HUES64 (cell line): ENCODE data around the gene FANCE.
"Not testable (repeated sequence)": the region's sequence is repeated elsewhere in the genome, so short reads cannot be mapped to it uniquely, and the experiment has no call there.

ENCODE experiments used
- H3K27ac ChIP-seq: 2 replicates; pipeline ENCODE4 v1.7.0; 2013; ENCODE audit warnings: low read depth, low read length, inconsistent platforms
- H3K27me3 ChIP-seq: 2 replicates; pipeline ENCODE4 v1.6.1; 2013; ENCODE audit warnings: mild to moderate bottlenecking, low read length; ENCODE audit not compliant: insufficient read depth
- H3K36me3 ChIP-seq: 2 replicates; pipeline ENCODE4 v1.6.1; 2013; ENCODE audit warnings: mild to moderate bottlenecking, low read length; ENCODE audit not compliant: insufficient read depth
- H3K4me1 ChIP-seq: 2 replicates; pipeline ENCODE4 v1.6.1; 2013; ENCODE audit warnings: mild to moderate bottlenecking, low read length, moderate library complexity; ENCODE audit not compliant: insufficient read depth
- H3K4me3 ChIP-seq: 2 replicates; pipeline ENCODE4 v1.5.1; 2013; ENCODE audit warnings: mild to moderate bottlenecking, low read length, moderate library complexity
- H3K9ac ChIP-seq: 2 replicates; pipeline ENCODE4 v1.6.1; 2013; ENCODE audit warnings: mild to moderate bottlenecking, low read depth, low read length
- H3K9me3 ChIP-seq: 2 replicates; pipeline ENCODE4 v1.6.1; 2013; ENCODE audit warnings: low read depth, low read length; ENCODE audit not compliant: insufficient read depth
- WGBS: fragments of 150-250, 120-280 bp; methylation state at CpG from one replicate; pipeline ENCODE4 v1.1.7; 2013; ENCODE audit warnings: missing lambda C conversion rate; 5-methylcytosine and 5-hydroxymethylcytosine counted together

The FANCE gene

DNA sequence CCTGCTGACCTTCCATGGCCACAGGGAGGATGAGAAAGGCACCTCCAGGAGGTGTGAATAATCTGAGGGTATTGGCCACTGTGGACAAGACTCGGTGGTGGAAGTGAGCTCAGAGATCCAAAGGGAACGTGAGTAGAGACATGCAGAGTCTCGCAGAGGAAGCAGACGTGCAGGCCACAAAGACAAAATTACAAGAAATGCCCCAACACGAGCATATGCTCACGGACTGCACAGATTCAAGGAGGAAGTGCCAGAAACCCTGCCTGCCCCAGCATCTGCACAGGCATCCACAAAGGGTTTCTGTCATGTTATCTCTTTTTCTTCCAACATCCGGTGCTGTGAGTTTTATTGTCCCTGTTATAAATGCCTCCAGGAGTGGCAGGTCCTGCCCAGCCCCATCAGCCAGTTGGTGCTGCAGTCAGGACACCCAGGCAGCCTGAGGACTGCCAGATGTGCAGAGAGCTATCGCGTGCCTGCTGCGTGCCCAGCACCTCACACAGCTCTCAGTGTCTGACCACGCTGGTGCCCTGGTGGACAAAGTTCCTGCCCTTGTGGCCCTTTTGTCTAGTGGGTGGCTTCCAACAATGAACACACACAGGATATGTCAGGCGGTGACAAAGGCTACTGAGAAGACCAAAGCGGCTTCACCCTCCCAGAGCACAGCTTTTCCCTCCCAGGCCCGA lies 34.0 kb upstream of the FANCE start:
- H3K27me3 ChIP-seq = no peaks in the 10 kb centered on the region
- H3K9ac ChIP-seq = no peak overlapping the region
- no peaks in the 10 kb centered on the region for H3K9me3 ChIP-seq
- H3K4me3 ChIP-seq = no peak overlapping the region
- no peak overlapping the region for H3K27ac ChIP-seq
- 96% methylated on average over 14 of the region's 14 CpGs for WGBS
- H3K36me3 ChIP-seq = peaks cover 9% of the 10 kb centered on the region; the same call in 1 of the 2 replicates
- peaks cover 6% of the 10 kb centered on the region for H3K4me1 ChIP-seq

- no peaks in the 10 kb centered on the region for H3K27me3 ChIP-seq
- H3K4me3 ChIP-seq = no peak overlapping the region
- peaks cover 6% of the 10 kb centered on the region for H3K4me1 ChIP-seq
- WGBS = 64% methylated on average over 5 of the region's 5 CpGs
- no peak overlapping the region for H3K27ac ChIP-seq
- H3K9me3 ChIP-seq = no peaks in the 10 kb centered on the region
- no peak overlapping the region for H3K9ac ChIP-seq
- peaks cover 15% of the 10 kb centered on the region; the same call in 1 of the 2 replicates for H3K36me3 ChIP-seq
Observed at GRCh38 chr6:35419417-35419816, 32.7 kb upstream of the FANCE start.

- Histone ChIP-seq H3K4me1 (peaks cover 6% of the 10 kb centered on the region), H3K27ac (no peak overlapping the region), H3K36me3 (peaks cover 19% of the 10 kb centered on the region; the same call in 1 of the 2 replicates), H3K9ac (no peak overlapping the region), H3K27me3 (no peaks in the 10 kb centered on the region), H3K4me3 (no peak overlapping the region), H3K9me3 (no peaks in the 10 kb centered on the region)
- 94% methylated on average over 14 of the region's 14 CpGs for WGBS
Observed at GRCh38 chr6:35419961-35420360, 32.2 kb upstream of the FANCE start.

GRCh38 chr6:35425284-35425683 lies 26.9 kb upstream of the FANCE start:
- peaks cover 19% of the 10 kb centered on the region; the same call in 1 of the 2 replicates for H3K36me3 ChIP-seq
- H3K4me1 ChIP-seq = peaks cover 5% of the 10 kb centered on the region; the same call in 1 of the 2 replicates
- H3K27me3 ChIP-seq = no peaks in the 10 kb centered on the region
- no peak overlapping the region for H3K4me3 ChIP-seq
- H3K27ac ChIP-seq = no peak overlapping the region
- no peak overlapping the region for H3K9ac ChIP-seq
- 83% methylated on average over 3 of the region's 3 CpGs for WGBS
- H3K9me3 ChIP-seq = peaks cover 14% of the 10 kb centered on the region; the same call in 1 of the 2 replicates

DNA sequence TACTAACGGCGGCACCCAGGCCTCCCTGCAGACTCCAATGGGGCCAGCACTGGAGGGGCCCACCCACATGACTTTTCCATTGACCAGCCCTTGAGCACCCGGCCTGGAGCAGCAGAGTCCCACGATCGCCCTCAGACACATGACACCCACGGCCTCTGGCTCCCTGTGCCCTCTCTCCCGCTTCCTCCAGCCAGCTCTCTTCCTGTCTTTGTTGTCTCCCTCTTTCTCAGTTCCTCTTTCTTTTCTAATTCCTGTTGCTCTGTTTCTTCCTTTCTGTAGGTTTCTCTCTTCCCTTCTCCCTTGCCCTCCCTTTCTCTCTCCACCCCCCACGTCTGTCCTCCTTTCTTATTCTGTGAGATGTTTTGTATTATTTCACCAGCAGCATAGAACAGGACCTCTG lies 26.1 kb upstream of the FANCE start:
- WGBS = 91% methylated on average over 7 of the region's 8 CpGs
- H3K9me3 ChIP-seq = peaks cover 15% of the 10 kb centered on the region; the same call in 1 of the 2 replicates
- H3K27me3 ChIP-seq = no peaks in the 10 kb centered on the region
- no peak overlapping the region for H3K27ac ChIP-seq
- H3K9ac ChIP-seq = no peak overlapping the region
- H3K4me1 ChIP-seq = peaks cover 5% of the 10 kb centered on the region; the same call in 1 of the 2 replicates
- no peak overlapping the region for H3K4me3 ChIP-seq
- peaks cover 19% of the 10 kb centered on the region; the same call in 1 of the 2 replicates for H3K36me3 ChIP-seq

GRCh38 chr6:35427435-35427834 lies 24.7 kb upstream of the FANCE start:
- Histone ChIP-seq H3K27me3 (no peaks in the 10 kb centered on the region), H3K4me1 (peaks cover 5% of the 10 kb centered on the region; the same call in 1 of the 2 replicates), H3K36me3 (peaks cover 10% of the 10 kb centered on the region; the same call in 1 of the 2 replicates), H3K9me3 (peaks cover 15% of the 10 kb centered on the region; the same call in 1 of the 2 replicates), H3K27ac (no peak overlapping the region), H3K4me3 (no peak overlapping the region), H3K9ac (no peak overlapping the region)
- 92% methylated on average over 5 of the region's 5 CpGs for WGBS

GRCh38 chr6:35427851-35428321 lies 24.3 kb upstream of the FANCE start:
- Histone ChIP-seq H3K27me3 (no peaks in the 10 kb centered on the region), H3K9me3 (peaks cover 15% of the 10 kb centered on the region; the same call in 1 of the 2 replicates), H3K9ac (no peak overlapping the region), H3K4me1 (peaks cover 5% of the 10 kb centered on the region; the same call in 1 of the 2 replicates), H3K27ac (no peak overlapping the region), H3K36me3 (peaks cover 10% of the 10 kb centered on the region; the same call in 1 of the 2 replicates), H3K4me3 (no peak overlapping the region)
- 86% methylated on average over 8 of the region's 9 CpGs for WGBS

DNA sequence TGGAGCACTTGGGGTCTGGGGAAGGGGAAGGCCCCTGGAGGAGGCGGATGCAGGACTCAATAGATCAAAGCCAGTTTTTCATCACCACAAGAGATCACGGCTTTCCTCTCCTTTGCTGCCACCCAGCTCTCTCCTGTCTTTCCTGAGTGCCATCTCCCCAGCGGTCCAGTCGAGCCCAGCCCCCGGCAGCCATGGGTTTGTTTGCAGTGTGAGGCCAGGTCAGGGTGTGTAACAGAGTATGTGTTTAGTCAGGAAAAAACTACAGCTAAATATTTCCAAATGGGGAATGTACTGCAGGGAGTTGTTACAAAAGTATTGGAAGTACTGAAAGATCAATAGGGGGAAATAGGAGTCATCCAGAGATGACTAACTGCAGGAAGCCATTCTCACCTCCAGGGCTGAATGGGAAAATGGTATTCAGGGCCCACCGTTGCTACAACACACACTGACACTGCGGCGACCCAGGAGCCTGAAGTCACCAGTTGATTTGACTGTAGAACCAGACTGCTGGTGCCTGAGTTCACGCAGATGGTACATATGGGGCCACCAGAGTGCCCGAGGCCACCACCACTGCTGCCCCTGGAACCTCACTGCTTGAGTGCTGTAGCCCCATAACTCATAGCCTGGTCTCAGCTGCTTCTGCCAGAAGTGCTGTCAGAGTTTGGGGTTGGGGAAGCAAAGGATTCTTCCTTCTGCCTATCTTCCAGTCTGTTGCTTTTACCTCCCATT lies 23.6 kb upstream of the FANCE start:
- Histone ChIP-seq H3K9ac (no peak overlapping the region), H3K4me3 (no peak overlapping the region), H3K36me3 (peaks cover 10% of the 10 kb centered on the region; the same call in 1 of the 2 replicates), H3K27me3 (no peaks in the 10 kb centered on the region), H3K27ac (no peak overlapping the region), H3K9me3 (peaks cover 15% of the 10 kb centered on the region; the same call in 1 of the 2 replicates), H3K4me1 (peaks cover 5% of the 10 kb centered on the region; the same call in 1 of the 2 replicates)
- WGBS = 87% methylated on average over 10 of the region's 10 CpGs

DNA sequence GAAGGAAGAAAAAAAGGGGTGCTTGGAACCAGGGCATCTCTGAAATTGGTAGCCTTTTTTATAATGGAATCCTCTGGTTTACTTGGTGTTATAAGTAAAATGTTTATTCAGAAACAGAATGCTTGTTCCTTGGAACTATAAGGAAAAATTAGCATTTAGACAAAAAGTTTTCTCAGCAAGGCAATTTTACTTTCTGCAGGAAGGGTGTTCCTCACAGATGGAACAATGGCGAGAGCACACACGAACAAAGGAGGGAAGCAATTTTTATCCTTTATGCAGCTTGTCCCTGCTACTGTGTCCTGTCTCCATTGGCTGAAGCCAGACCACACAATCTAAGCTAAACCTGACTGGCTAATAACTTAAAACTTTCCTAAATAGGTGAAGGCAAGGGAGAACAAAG lies 22.7 kb upstream of the FANCE start:
- H3K27me3 ChIP-seq = no peaks in the 10 kb centered on the region
- WGBS = 94% methylated on average over 2 of the region's 2 CpGs
- H3K9me3 ChIP-seq = peaks cover 15% of the 10 kb centered on the region; the same call in 1 of the 2 replicates
- no peak overlapping the region for H3K9ac ChIP-seq
- peaks cover 5% of the 10 kb centered on the region; the same call in 1 of the 2 replicates for H3K4me1 ChIP-seq
- no peak overlapping the region for H3K4me3 ChIP-seq
- no peak overlapping the region for H3K27ac ChIP-seq
- 0 out of 2 replicates have a peak, but pooled peaks cover 3% of the 10 kb centered on the region for H3K36me3 ChIP-seq

DNA sequence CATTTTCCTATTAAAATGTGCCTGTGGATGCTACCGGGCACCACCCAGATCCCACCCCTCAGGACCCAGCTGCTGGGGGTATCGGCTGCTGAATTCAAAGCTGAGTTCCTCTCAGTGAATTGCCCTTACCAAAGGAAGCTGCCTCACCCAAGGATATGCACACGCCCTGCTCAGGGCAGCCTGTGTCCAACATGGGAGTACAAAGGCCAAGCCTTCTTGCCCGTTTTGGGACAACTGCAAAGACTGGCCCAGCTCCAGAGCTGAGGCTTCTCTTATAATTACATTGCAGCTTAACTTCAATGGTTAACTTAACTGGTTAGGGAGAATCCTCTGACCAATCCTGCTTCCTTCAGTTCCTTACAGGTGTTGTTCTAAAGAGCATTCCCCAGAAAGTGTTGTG lies 19.8 kb upstream of the FANCE start:
- H3K9me3 ChIP-seq = peaks cover 15% of the 10 kb centered on the region; the same call in 1 of the 2 replicates
- peaks cover 5% of the 10 kb centered on the region; the same call in 1 of the 2 replicates for H3K4me1 ChIP-seq

DNA sequence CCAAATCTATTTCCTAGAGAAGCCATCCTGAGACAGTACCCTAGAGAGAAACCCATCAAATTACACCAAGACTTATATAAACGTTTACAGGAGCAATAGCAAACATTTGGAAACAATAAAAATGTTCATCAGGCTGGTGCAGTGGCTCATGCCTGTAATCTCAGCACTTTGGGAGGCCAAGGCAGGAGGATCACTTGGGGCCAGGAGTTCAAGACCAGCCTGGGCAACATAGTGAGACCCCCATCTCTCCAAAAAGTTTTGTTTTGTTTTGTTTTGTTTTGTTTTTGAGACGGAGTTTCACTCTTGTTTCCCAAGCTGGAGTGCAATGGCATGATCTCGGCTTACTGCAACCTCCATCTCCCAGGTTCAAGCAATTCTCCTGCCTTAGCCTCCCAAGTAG lies 19.4 kb upstream of the FANCE start:
- H3K27me3 ChIP-seq, H3K4me3 ChIP-seq, H3K27ac ChIP-seq, H3K9ac ChIP-seq, H3K36me3 ChIP-seq, H3K4me1 ChIP-seq: not testable (repeated sequence)
- WGBS = 87% methylated on average over 3 of the region's 3 CpGs
- H3K9me3 ChIP-seq = peaks cover 15% of the 10 kb centered on the region; the same call in 1 of the 2 replicates

More for the DNA sequence above, 19.8 kb upstream of the FANCE start:
- H3K27ac ChIP-seq = no peak overlapping the region
- 93% methylated on average over 4 of the region's 4 CpGs for WGBS
- no peak overlapping the region for H3K9ac ChIP-seq
- H3K27me3 ChIP-seq = no peaks in the 10 kb centered on the region
- H3K36me3 ChIP-seq = no peaks in the 10 kb centered on the region
- H3K4me3 ChIP-seq = no peak overlapping the region
